Liver (tissue), 9 donors: ENCODE measurements around the gene SGMS1. TPM values are rescaled to one million over a fixed set of nuclear protein-coding genes. Genes with fewer than 3 reads are reported as not detected.

Source experiments
- DNase-seq: peaks from one replicate; pipeline ENCODE4 v3.0.0-alpha.2; 2017; ENCODE audit warnings: low spot score
- H3K27ac ChIP-seq, 2 donors: one replicate each; pipeline ENCODE4 v1.7.0; 2013; ENCODE audit warnings: inconsistent platforms in 2 of 2, low read length in 2 of 2, control low read depth in 1 of 2, low read depth in 1 of 2, mild to moderate bottlenecking in 1 of 2
- H3K27me3 ChIP-seq, 4 donors: one replicate each; pipeline versions ENCODE4 v1.6.1 to v1.7.0; 2013; ENCODE audit warnings: low read length in 3 of 4, inconsistent platforms in 1 of 4, mild to moderate bottlenecking in 1 of 4, moderate library complexity in 1 of 4; ENCODE audit not compliant: control insufficient read depth in 4 of 4, insufficient read depth in 4 of 4
- H3K36me3 ChIP-seq, 4 donors: one replicate each; pipeline versions ENCODE4 v1.6.1 to v1.7.0; 2013; ENCODE audit warnings: low read length in 3 of 4, mild to moderate bottlenecking in 3 of 4, low read depth in 1 of 4, moderate library complexity in 1 of 4; ENCODE audit not compliant: control insufficient read depth in 4 of 4, insufficient read depth in 3 of 4
- H3K4me1 ChIP-seq, 4 donors: one replicate each; pipeline versions ENCODE4 v1.6.1 to v1.7.0; 2013; ENCODE audit warnings: low read length in 3 of 4, mild to moderate bottlenecking in 3 of 4, moderate library complexity in 1 of 4; ENCODE audit not compliant: control insufficient read depth in 4 of 4, insufficient read depth in 4 of 4
- H3K4me3 ChIP-seq, 3 donors: one replicate each; pipeline versions ENCODE4 v1.6.1 to v1.7.0; 2013; ENCODE audit warnings: low read length in 3 of 3, control low read depth in 1 of 3, low read depth in 1 of 3, mild to moderate bottlenecking in 1 of 3
- H3K9ac ChIP-seq, 2 donors: one replicate each; pipeline ENCODE4 v1.7.0; 2013; ENCODE audit warnings: low read length in 2 of 2, mild to moderate bottlenecking in 2 of 2, moderate library complexity in 2 of 2, control low read depth in 1 of 2, low read depth in 1 of 2
- H3K9me3 ChIP-seq, 4 donors: one replicate each; pipeline versions ENCODE4 v1.6.1 to v1.7.0; 2013; ENCODE audit warnings: low read length in 3 of 4; ENCODE audit not compliant: control insufficient read depth in 4 of 4
- ATF3 ChIP-seq: IDR thresholded peaks from 2 replicates; pipeline ENCODE4 v1.6.1; 2016; ENCODE audit warnings: antibody characterized with exemption
- CTCF ChIP-seq: fragments of 150-350 bp; IDR thresholded peaks from 2 replicates; pipeline ENCODE4 v1.5.1; 2017; ENCODE audit warnings: improper control_type of control experiment, low read depth, low read length; ENCODE audit not compliant: missing input control
- EGR1 ChIP-seq, 2 donors: IDR thresholded peaks; 2 replicates each; pipeline ENCODE4 v1.6.1; 2016 to 2018; ENCODE audit warnings: antibody characterized with exemption in 2 of 2, low read depth in 2 of 2
- FOXA1 ChIP-seq: IDR thresholded peaks from 2 replicates; pipeline ENCODE4 v1.6.1; 2016; ENCODE audit warnings: antibody characterized with exemption
- FOXA2 ChIP-seq: IDR thresholded peaks from 2 replicates; pipeline ENCODE4 v1.6.1; 2016; ENCODE audit warnings: antibody characterized with exemption
- GABPA ChIP-seq, 2 donors: IDR thresholded peaks in 1 of 2; conservative IDR thresholded peaks in 1 of 2; 2 replicates each; pipeline ENCODE4 v1.6.1; 2016; ENCODE audit warnings: antibody characterized with exemption in 2 of 2, mild to moderate bottlenecking in 1 of 2, moderate library complexity in 1 of 2
- HNF4A ChIP-seq, 2 donors: conservative IDR thresholded peaks; 2 replicates each; pipeline ENCODE4 v1.6.1; 2016; ENCODE audit warnings: antibody characterized with exemption in 2 of 2, mild to moderate bottlenecking in 2 of 2
- HNF4G ChIP-seq: IDR thresholded peaks from 2 replicates; pipeline ENCODE4 v1.6.1; 2016; ENCODE audit warnings: antibody characterized with exemption
- JUND ChIP-seq, 2 donors: IDR thresholded peaks; 2 replicates each; pipeline ENCODE4 v1.6.1; 2016; ENCODE audit warnings: antibody characterized with exemption in 2 of 2
- MAX ChIP-seq: IDR thresholded peaks from 2 replicates; pipeline ENCODE4 v1.6.1; 2016; ENCODE audit warnings: antibody characterized with exemption
- NR2F2 ChIP-seq: IDR thresholded peaks from 2 replicates; pipeline ENCODE4 v1.6.1; 2016; ENCODE audit warnings: antibody characterized with exemption
- RAD21 ChIP-seq, 2 donors: IDR thresholded peaks; 2 replicates each; pipeline ENCODE4 v1.6.1; 2016; ENCODE audit warnings: antibody characterized with exemption in 2 of 2, mild to moderate bottlenecking in 2 of 2
- REST ChIP-seq: IDR thresholded peaks from 2 replicates; pipeline ENCODE4 v1.6.1; 2016; ENCODE audit warnings: antibody characterized with exemption, mild to moderate bottlenecking
- RXRA ChIP-seq, 2 donors: IDR thresholded peaks; 2 replicates each; pipeline ENCODE4 v1.6.1; 2017 to 2018; ENCODE audit warnings: antibody characterized with exemption in 2 of 2, mild to moderate bottlenecking in 1 of 2
- SP1 ChIP-seq: IDR thresholded peaks from 2 replicates; pipeline ENCODE4 v1.6.1; 2018; ENCODE audit warnings: antibody characterized with exemption, mild to moderate bottlenecking
- TAF1 ChIP-seq: conservative IDR thresholded peaks from 2 replicates; pipeline ENCODE4 v1.6.1; 2016; ENCODE audit warnings: antibody characterized with exemption, mild to moderate bottlenecking
- YY1 ChIP-seq: IDR thresholded peaks from 2 replicates; pipeline ENCODE4 v1.6.1; 2016; ENCODE audit warnings: antibody characterized with exemption, mild to moderate bottlenecking
- ZBTB33 ChIP-seq: IDR thresholded peaks from 2 replicates; pipeline ENCODE4 v1.6.1; 2016; ENCODE audit warnings: antibody characterized with exemption
- WGBS: extraction: QIAGEN DNeasy Blood & Tissue Kit; methylation state at CpG from one replicate; pipeline ENCODE4 v1.1.7; 2013; 5-methylcytosine and 5-hydroxymethylcytosine counted together
- polyA plus RNA-seq, 2 donors: library from polyadenylated mRNA; stranded (reverse) in 1 of 2; unstranded in 1 of 2; fragments of 200-250 nt in 1 of 2; fragments of >200 nt in 1 of 2; fragmentation: Nextera tagmentation in 1 of 2; extraction: Ambion mirVana in 1 of 2; gene quantifications; one replicate each; pipeline versions ENCODE4 v1.2.1 to v1.2.3, GENCODE V29; 2013 to 2015
- total RNA-seq, 2 donors: library from RNA; depleted of rRNA; stranded (reverse); fragments of >200 nt; gene quantifications; one replicate each; pipeline ENCODE4 v1.2.3, GENCODE V29; 2014
- donor health status: healthy.
- donor health status: healthy.
- donor health status: healthy.
- donor health status: healthy.
- donor health status: healthy.

The SGMS1 gene
- total and polyA plus RNA-seq, 4 donors, result 6.8 to 98.2 (median 21.1) TPM

GRCh38 chr10:50629495-50630122 is 5.9 kb upstream of the SGMS1 start (continued):
- no peak for TF ChIP-seq REST
- no peak for TF ChIP-seq CTCF
- no peak for TF ChIP-seq ATF3
- no peak for TF ChIP-seq JUND (IDR thresholded peaks at IDR 0.05)
- no peak for TF ChIP-seq EGR1 (IDR thresholded peaks at IDR 0.05; ENCODE audit: low read depth in 2 of 2)

GRCh38 chr10:50627896-50628295 is 4.1 kb upstream of the SGMS1 start:
- Histone ChIP-seq H3K4me3 (no peak overlapping the region), H3K36me3 (peaks cover 0 to 12% (median 0%) of the 10 kb centered on the region in 4 donors), H3K9me3 (no peaks in the 10 kb centered on the region), H3K27ac (no peak overlapping the region), H3K9ac (no peak overlapping the region), H3K27me3 (no peaks in the 10 kb centered on the region), H3K4me1 (peaks cover 0 to 6% (median 2%) of the 10 kb centered on the region in 4 donors)
- no peak for DNase-seq
- 51% methylated on average over 4 of the region's 4 CpGs for WGBS
- TF ChIP-seq ZBTB33, result no peak
- TF ChIP-seq RXRA (IDR thresholded peaks at IDR 0.05), result no peak
- no peak for TF ChIP-seq CTCF
- no peak for TF ChIP-seq REST
- TF ChIP-seq HNF4A (conservative IDR thresholded peaks at IDR 0.05), result no peak
- TF ChIP-seq JUND (IDR thresholded peaks at IDR 0.05), result no peak
- TF ChIP-seq MAX, result no peak
- no peak for TF ChIP-seq HNF4G
- no peak for TF ChIP-seq SP1
- TF ChIP-seq FOXA2, result no peak
- no peak for TF ChIP-seq EGR1 (IDR thresholded peaks at IDR 0.05; ENCODE audit: low read depth in 2 of 2)
- no peak for TF ChIP-seq RAD21 (IDR thresholded peaks at IDR 0.05)
- no peak for TF ChIP-seq GABPA (IDR thresholded peaks at IDR 0.05 in 1 of 2, conservative IDR thresholded peaks at IDR 0.05 in 1 of 2)
- no peak for TF ChIP-seq YY1
- TF ChIP-seq FOXA1, result no peak
- no peak for TF ChIP-seq ATF3
- no peak for TF ChIP-seq NR2F2
- TF ChIP-seq TAF1, result no peak
